ENCODE measurements around the gene TRIM63. TPM values are rescaled to one million over a fixed set of nuclear protein-coding genes. Genes with fewer than 3 reads are reported as not detected.

TRIM63 gene
- total and polyA plus RNA-seq, 9 of the 15 experiments (the other 6 are each of a cell fraction or from before 2014, with no cell fraction given): 0.08 to 0.57 (median 0.36) TPM

DNA sequence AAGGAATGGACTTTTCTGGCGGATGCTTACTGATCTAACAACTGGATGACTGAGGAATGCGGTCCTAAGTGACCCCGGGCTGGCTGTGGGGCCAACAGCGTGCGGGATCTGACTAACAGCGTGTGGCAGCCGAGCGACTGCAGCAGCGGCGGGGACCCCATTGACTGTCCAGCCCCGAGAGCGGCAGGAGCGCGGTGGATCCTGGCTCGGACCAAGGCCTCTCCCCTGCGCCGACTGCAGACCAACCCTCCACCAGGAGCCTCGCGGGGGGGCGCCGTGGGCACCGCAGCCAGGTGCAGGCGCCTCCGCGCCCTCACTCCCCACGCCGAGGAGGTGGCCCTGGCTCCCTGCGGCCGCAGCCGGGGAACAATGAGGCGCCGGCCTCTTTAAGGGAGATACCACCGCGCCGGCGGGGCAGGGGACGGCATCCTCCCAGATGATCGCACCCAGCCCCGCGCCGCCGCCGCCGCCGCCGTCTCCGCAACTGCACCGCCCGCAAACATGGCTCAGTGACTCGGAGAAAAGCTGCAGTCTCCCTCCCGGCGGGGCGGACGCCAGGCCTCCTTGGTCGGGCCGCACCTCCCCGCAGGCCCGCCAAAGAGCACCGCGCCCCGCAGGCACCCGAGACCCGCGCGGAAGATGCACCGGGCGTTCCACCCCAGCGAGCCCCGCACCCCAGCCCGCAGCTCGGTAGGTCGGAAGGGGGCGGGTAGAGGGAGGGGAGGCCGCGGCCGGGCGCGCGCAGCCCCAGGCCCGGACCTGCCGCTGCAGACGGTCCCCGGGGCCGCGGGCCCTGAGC is 43.5 kb upstream of the TRIM63 start (continued):
- TF ChIP-seq ZNF57 (CRISPR knock-in tag; IDR thresholded peaks at IDR 0.05): no peak
- TF ChIP-seq FOXJ2 (tag; IDR thresholded peaks at IDR 0.05): no peak
- TF ChIP-seq CREB1 (IDR thresholded peaks at IDR 0.05): no peak
- peak; percentile 65 for TF ChIP-seq CREB1 (CRISPR knock-in tag; IDR thresholded peaks at IDR 0.05)
- no peak for TF ChIP-seq ZNF707 (CRISPR knock-in tag; conservative IDR thresholded peaks at IDR 0.05)
- peak; percentile 17; the same call in 1 of the 2 replicates for TF ChIP-seq ESRRA (IDR thresholded peaks at IDR 0.05; ENCODE audit: borderline replicate concordance, low read depth)
- no peak for TF ChIP-seq NELFE (IDR thresholded peaks at IDR 0.05; ENCODE audit: insufficient read depth, insufficient read length)
- 0 out of 2 replicates have a peak, but pooled peaks have one; percentile 19 for TF ChIP-seq TEAD4 (IDR thresholded peaks at IDR 0.05; ENCODE audit: low read length)
- TF ChIP-seq TEAD4 (CRISPR knock-in tag; IDR thresholded peaks at IDR 0.05; ENCODE audit: borderline replicate concordance): no peak; the same call in 1 of the 2 replicates
- no peak for TF ChIP-seq LARP7 (IDR thresholded peaks at IDR 0.05)
- TF ChIP-seq ZNF212 (CRISPR knock-in tag; IDR thresholded peaks at IDR 0.05): peak; percentile 42; the same call in 1 of the 2 replicates
- TF ChIP-seq, protein P1, sequence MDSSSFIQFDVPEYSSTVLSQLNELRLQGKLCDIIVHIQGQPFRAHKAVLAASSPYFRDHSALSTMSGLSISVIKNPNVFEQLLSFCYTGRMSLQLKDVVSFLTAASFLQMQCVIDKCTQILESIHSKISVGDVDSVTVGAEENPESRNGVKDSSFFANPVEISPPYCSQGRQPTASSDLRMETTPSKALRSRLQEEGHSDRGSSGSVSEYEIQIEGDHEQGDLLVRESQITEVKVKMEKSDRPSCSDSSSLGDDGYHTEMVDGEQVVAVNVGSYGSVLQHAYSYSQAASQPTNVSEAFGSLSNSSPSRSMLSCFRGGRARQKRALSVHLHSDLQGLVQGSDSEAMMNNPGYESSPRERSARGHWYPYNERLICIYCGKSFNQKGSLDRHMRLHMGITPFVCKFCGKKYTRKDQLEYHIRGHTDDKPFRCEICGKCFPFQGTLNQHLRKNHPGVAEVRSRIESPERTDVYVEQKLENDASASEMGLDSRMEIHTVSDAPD (CRISPR knock-in tag; IDR thresholded peaks at IDR 0.05): no peak
- TF ChIP-seq, protein P2, sequence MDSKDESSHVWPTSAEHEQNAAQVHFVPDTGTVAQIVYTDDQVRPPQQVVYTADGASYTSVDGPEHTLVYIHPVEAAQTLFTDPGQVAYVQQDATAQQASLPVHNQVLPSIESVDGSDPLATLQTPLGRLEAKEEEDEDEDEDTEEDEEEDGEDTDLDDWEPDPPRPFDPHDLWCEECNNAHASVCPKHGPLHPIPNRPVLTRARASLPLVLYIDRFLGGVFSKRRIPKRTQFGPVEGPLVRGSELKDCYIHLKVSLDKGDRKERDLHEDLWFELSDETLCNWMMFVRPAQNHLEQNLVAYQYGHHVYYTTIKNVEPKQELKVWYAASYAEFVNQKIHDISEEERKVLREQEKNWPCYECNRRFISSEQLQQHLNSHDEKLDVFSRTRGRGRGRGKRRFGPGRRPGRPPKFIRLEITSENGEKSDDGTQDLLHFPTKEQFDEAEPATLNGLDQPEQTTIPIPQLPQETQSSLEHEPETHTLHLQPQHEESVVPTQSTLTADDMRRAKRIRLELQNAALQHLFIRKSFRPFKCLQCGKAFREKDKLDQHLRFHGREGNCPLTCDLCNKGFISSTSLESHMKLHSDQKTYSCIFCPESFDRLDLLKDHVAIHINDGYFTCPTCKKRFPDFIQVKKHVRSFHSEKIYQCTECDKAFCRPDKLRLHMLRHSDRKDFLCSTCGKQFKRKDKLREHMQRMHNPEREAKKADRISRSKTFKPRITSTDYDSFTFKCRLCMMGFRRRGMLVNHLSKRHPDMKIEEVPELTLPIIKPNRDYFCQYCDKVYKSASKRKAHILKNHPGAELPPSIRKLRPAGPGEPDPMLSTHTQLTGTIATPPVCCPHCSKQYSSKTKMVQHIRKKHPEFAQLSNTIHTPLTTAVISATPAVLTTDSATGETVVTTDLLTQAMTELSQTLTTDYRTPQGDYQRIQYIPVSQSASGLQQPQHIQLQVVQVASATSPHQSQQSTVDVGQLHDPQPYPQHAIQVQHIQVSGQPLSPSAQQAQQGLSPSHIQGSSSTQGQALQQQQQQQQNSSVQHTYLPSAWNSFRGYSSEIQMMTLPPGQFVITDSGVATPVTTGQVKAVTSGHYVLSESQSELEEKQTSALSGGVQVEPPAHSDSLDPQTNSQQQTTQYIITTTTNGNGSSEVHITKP (IDR thresholded peaks at IDR 0.05; ENCODE audit: partially characterized antibody): peak; percentile 99
- no peak for TF ChIP-seq MYNN (IDR thresholded peaks at IDR 0.05)
- TF ChIP-seq MYNN (CRISPR knock-in tag; IDR thresholded peaks at IDR 0.05): no peak
- TF ChIP-seq, protein P3, sequence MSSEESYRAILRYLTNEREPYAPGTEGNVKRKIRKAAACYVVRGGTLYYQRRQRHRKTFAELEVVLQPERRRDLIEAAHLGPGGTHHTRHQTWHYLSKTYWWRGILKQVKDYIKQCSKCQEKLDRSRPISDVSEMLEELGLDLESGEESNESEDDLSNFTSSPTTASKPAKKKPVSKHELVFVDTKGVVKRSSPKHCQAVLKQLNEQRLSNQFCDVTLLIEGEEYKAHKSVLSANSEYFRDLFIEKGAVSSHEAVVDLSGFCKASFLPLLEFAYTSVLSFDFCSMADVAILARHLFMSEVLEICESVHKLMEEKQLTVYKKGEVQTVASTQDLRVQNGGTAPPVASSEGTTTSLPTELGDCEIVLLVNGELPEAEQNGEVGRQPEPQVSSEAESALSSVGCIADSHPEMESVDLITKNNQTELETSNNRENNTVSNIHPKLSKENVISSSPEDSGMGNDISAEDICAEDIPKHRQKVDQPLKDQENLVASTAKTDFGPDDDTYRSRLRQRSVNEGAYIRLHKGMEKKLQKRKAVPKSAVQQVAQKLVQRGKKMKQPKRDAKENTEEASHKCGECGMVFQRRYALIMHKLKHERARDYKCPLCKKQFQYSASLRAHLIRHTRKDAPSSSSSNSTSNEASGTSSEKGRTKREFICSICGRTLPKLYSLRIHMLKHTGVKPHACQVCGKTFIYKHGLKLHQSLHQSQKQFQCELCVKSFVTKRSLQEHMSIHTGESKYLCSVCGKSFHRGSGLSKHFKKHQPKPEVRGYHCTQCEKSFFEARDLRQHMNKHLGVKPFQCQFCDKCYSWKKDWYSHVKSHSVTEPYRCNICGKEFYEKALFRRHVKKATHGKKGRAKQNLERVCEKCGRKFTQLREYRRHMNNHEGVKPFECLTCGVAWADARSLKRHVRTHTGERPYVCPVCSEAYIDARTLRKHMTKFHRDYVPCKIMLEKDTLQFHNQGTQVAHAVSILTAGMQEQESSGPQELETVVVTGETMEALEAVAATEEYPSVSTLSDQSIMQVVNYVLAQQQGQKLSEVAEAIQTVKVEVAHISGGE (CRISPR knock-in tag; IDR thresholded peaks at IDR 0.05): no peak
- no peak for TF ChIP-seq KHSRP (IDR thresholded peaks at IDR 0.05)
- no peak for TF ChIP-seq KLF1 (tag; IDR thresholded peaks at IDR 0.05)
- no peak for TF ChIP-seq ETV6 (IDR thresholded peaks at IDR 0.05; ENCODE audit: borderline replicate concordance in 1 of 2, low read depth in 2 of 2, low read length in 1 of 2)
- TF ChIP-seq ETV6 (CRISPR knock-in tag; IDR thresholded peaks at IDR 0.05; ENCODE audit: borderline replicate concordance): no peak
- no peak for TF ChIP-seq C11orf30 (IDR thresholded peaks at IDR 0.05; ENCODE audit: low read depth)
